ENCODE data around the gene SERPINB5.
"Not testable (repeated sequence)": the region's sequence is repeated elsewhere in the genome, so short reads cannot be mapped to it uniquely, and the experiment has no call there.

Gene SERPINB5

GRCh38 chr18:63476668-63477067, at the start of gene SERPINB5:
TSS of gene SERPINB5 (plus strand) at chr18:63476958. CDS start at chr18:63484429, 7,471 bp downstream.
- no peak for DNase-seq

- no peak for DNase-seq
Observed at GRCh38 chr18:63427558-63427957, 49.2 kb upstream of the SERPINB5 start.

GRCh38 chr18:63430526-63430925, 46.2 kb upstream of the SERPINB5 start:
- no peak for DNase-seq

GRCh38 chr18:63431180-63431579, 45.6 kb upstream of the SERPINB5 start:
- DNase-seq = no peak

- DNase-seq = no peak
Observed at GRCh38 chr18:63433334-63433866, 43.4 kb upstream of the SERPINB5 start.

- no peak for DNase-seq
Observed at GRCh38 chr18:63438181-63438580, 38.6 kb upstream of the SERPINB5 start.

- DNase-seq = peak; percentile 58 to 67
Observed at GRCh38 chr18:63439334-63439733, 37.4 kb upstream of the SERPINB5 start.

GRCh38 chr18:63440219-63440618, 36.5 kb upstream of the SERPINB5 start:
- no peak for DNase-seq

GRCh38 chr18:63440881-63441280, 35.9 kb upstream of the SERPINB5 start:
- peak in 1 of 2 experiments; percentile 8 for DNase-seq

GRCh38 chr18:63443829-63444228, 32.9 kb upstream of the SERPINB5 start:
- no peak for DNase-seq

GRCh38 chr18:63444580-63444979, 32.2 kb upstream of the SERPINB5 start:
- peak; percentile 94 to 97 for DNase-seq

GRCh38 chr18:63445037-63445436, 31.7 kb upstream of the SERPINB5 start:
- no peak for DNase-seq

GRCh38 chr18:63446266-63446665, 30.5 kb upstream of the SERPINB5 start:
- DNase-seq = no peak

GRCh38 chr18:63447066-63447465, 29.7 kb upstream of the SERPINB5 start:
- no peak for DNase-seq

GRCh38 chr18:63449426-63449825, 27.3 kb upstream of the SERPINB5 start:
- no peak for DNase-seq

- DNase-seq = no peak
Observed at GRCh38 chr18:63451799-63452660, 24.7 kb upstream of the SERPINB5 start.

- DNase-seq = not testable (repeated sequence)
Observed at GRCh38 chr18:63452751-63453150, 24.0 kb upstream of the SERPINB5 start.

- DNase-seq = no peak
Observed at GRCh38 chr18:63454497-63454896, 22.3 kb upstream of the SERPINB5 start.

- no peak for DNase-seq
Observed at GRCh38 chr18:63457977-63458376, 18.8 kb upstream of the SERPINB5 start.

- no peak for DNase-seq
Observed at GRCh38 chr18:63460414-63460813, 16.3 kb upstream of the SERPINB5 start.

- DNase-seq = no peak
Observed at GRCh38 chr18:63464434-63464833, 12.3 kb upstream of the SERPINB5 start.

- DNase-seq = no peak
Observed at GRCh38 chr18:63465059-63465458, 11.7 kb upstream of the SERPINB5 start.

- no peak for DNase-seq
Observed at GRCh38 chr18:63467699-63468098, 9.1 kb upstream of the SERPINB5 start.

GRCh38 chr18:63468575-63468974, 8.2 kb upstream of the SERPINB5 start:
- no peak for DNase-seq

- DNase-seq = no peak
Observed at GRCh38 chr18:63470751-63471150, 6.0 kb upstream of the SERPINB5 start.

Measured in AML-193 (cell line).